SK-N-SH treated with all-trans-retinoic acid at 6 μM for 48 hours (cell line): ENCODE data around the gene CEP89.

ENCODE experiments used
- ATAC-seq: fragments of 200-7000 bp; cut with Tn5 transposase; 3 replicates; pipeline ENCODE4 v1.9.1; 2020; ENCODE audit warnings: mild to moderate bottlenecking, moderate library complexity
- CSDC2 ChIP-seq: fragments of 250-450 bp; sonication (Bioruptor Pico); IDR thresholded peaks from 2 replicates; pipeline ENCODE4 v1.5.0; 2020; ENCODE audit warnings: mild to moderate bottlenecking, moderate library complexity
- ESRRG ChIP-seq: fragments of 250-450 bp; sonication (Bioruptor Pico); IDR thresholded peaks from 2 replicates; pipeline ENCODE4 v1.6.1; 2021; ENCODE audit warnings: mild to moderate bottlenecking
- GLIS3 ChIP-seq: fragments of 250-450 bp; sonication (Bioruptor Pico); IDR thresholded peaks from 2 replicates; pipeline ENCODE4 v1.5.0; 2020; ENCODE audit warnings: mild to moderate bottlenecking, moderate library complexity
- ISL1 ChIP-seq: fragments of 250-450 bp; sonication (Bioruptor Pico); IDR thresholded peaks from 2 replicates; pipeline ENCODE4 v2.1.2; 2022; ENCODE audit warnings: mild to moderate bottlenecking, moderate library complexity
- OSR1 ChIP-seq: fragments of 250-450 bp; sonication (Bioruptor Pico); IDR thresholded peaks from 2 replicates; pipeline ENCODE4 v1.8.0; 2022; ENCODE audit warnings: moderate library complexity, mild to moderate bottlenecking, inconsistent platforms
- PPARA ChIP-seq: fragments of 250-450 bp; sonication (Bioruptor Pico); IDR thresholded peaks from 2 replicates; pipeline ENCODE4 v1.5.0; 2020; ENCODE audit warnings: mild to moderate bottlenecking, borderline replicate concordance
- SNAI2 ChIP-seq: fragments of 250-450 bp; sonication (Bioruptor Pico); IDR thresholded peaks from 2 replicates; pipeline ENCODE4 v1.5.0; 2020; ENCODE audit warnings: mild to moderate bottlenecking, moderate library complexity
- TCF4 ChIP-seq: fragments of 250-450 bp; sonication (Bioruptor Pico); IDR thresholded peaks from 2 replicates; pipeline ENCODE4 v1.8.0; 2021; ENCODE audit warnings: mild to moderate bottlenecking, moderate library complexity, borderline replicate concordance
- TOX ChIP-seq: fragments of 250-450 bp; sonication (Bioruptor Pico); IDR thresholded peaks from 2 replicates; pipeline ENCODE4 v1.8.0; 2021; ENCODE audit warnings: mild to moderate bottlenecking, moderate library complexity, borderline replicate concordance
- ZFP30 ChIP-seq: fragments of 450-650 bp; formaldehyde crosslinking; IDR thresholded peaks from 2 replicates; pipeline ENCODE4 v1.5.0; 2022; ENCODE audit warnings: mild to moderate bottlenecking, moderate library complexity
- ZNF565 ChIP-seq: fragments of 450-650 bp; formaldehyde crosslinking; conservative IDR thresholded peaks from 2 replicates; pipeline ENCODE4 v1.5.0; 2020; ENCODE audit warnings: low read depth, mild to moderate bottlenecking, moderate library complexity
- ZNF70 ChIP-seq: fragments of 450-650 bp; formaldehyde crosslinking; IDR thresholded peaks from 2 replicates; pipeline ENCODE4 v1.5.0; 2020; ENCODE audit warnings: mild to moderate bottlenecking, moderate library complexity
- ZNF8 ChIP-seq: fragments of 450-650 bp; formaldehyde crosslinking; IDR thresholded peaks from 2 replicates; pipeline ENCODE4 v1.5.0; 2020; ENCODE audit warnings: mild to moderate bottlenecking, moderate library complexity
- TF ChIP-seq, protein P1 (sequence below): fragments of 250-450 bp; sonication (Bioruptor Pico); IDR thresholded peaks from 2 replicates; pipeline ENCODE4 v1.5.1; 2021; ENCODE audit warnings: mild to moderate bottlenecking, moderate library complexity
- TF ChIP-seq, protein P2 (sequence below): fragments of 250-450 bp; sonication (Bioruptor Pico); IDR thresholded peaks from 2 replicates; pipeline ENCODE4 v1.5.1; 2020; ENCODE audit warnings: low read depth, mild to moderate bottlenecking, moderate library complexity
- TF ChIP-seq, protein P3 (sequence below): fragments of 250-450 bp; sonication (Bioruptor Pico); IDR thresholded peaks from 2 replicates; pipeline ENCODE4 v1.8.0; 2021; ENCODE audit warnings: low read depth, mild to moderate bottlenecking, moderate library complexity, borderline replicate concordance

CEP89 gene

DNA sequence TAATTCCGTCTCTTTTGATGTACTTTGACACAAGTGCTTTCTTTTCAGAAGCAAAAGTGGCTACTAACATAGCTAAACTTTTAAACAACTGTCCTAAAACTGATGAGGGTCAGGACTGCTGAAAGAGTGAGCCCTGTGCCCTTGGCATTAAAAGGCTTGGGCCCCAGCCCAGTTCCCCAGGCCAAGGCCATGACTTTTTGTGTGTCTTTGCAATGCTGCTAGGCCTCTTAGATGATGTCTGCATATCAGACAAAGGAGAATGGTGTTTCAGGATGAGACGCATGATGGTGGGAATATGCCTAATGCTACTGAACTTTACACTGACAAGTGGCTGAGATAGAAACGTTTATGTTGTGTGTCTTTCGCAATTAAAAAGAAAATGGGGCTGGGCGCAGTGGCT lies 140.1 kb downstream of the CEP89 start:
- no peak for TF ChIP-seq TCF4 (CRISPR knock-in tag)
- no peak for TF ChIP-seq ESRRG (CRISPR knock-in tag)
- no peak for TF ChIP-seq TOX (CRISPR knock-in tag)
- TF ChIP-seq SNAI2 (CRISPR knock-in tag): no peak
- TF ChIP-seq ZNF565 (CRISPR knock-in tag): no peak
- TF ChIP-seq PPARA (CRISPR knock-in tag): no peak
- TF ChIP-seq OSR1: no peak
- TF ChIP-seq, protein P1, sequence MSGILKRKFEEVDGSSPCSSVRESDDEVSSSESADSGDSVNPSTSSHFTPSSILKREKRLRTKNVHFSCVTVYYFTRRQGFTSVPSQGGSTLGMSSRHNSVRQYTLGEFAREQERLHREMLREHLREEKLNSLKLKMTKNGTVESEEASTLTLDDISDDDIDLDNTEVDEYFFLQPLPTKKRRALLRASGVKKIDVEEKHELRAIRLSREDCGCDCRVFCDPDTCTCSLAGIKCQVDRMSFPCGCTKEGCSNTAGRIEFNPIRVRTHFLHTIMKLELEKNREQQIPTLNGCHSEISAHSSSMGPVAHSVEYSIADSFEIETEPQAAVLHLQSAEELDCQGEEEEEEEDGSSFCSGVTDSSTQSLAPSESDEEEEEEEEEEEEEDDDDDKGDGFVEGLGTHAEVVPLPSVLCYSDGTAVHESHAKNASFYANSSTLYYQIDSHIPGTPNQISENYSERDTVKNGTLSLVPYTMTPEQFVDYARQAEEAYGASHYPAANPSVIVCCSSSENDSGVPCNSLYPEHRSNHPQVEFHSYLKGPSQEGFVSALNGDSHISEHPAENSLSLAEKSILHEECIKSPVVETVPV (CRISPR knock-in tag): no peak
- TF ChIP-seq, protein P2, sequence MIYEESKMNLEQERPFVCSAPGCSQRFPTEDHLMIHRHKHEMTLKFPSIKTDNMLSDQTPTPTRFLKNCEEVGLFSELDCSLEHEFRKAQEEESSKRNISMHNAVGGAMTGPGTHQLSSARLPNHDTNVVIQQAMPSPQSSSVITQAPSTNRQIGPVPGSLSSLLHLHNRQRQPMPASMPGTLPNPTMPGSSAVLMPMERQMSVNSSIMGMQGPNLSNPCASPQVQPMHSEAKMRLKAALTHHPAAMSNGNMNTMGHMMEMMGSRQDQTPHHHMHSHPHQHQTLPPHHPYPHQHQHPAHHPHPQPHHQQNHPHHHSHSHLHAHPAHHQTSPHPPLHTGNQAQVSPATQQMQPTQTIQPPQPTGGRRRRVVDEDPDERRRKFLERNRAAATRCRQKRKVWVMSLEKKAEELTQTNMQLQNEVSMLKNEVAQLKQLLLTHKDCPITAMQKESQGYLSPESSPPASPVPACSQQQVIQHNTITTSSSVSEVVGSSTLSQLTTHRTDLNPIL (CRISPR knock-in tag): no peak
- TF ChIP-seq ZFP30: no peak
- no peak for TF ChIP-seq GLIS3 (CRISPR knock-in tag)
- no peak for ATAC-seq

DNA sequence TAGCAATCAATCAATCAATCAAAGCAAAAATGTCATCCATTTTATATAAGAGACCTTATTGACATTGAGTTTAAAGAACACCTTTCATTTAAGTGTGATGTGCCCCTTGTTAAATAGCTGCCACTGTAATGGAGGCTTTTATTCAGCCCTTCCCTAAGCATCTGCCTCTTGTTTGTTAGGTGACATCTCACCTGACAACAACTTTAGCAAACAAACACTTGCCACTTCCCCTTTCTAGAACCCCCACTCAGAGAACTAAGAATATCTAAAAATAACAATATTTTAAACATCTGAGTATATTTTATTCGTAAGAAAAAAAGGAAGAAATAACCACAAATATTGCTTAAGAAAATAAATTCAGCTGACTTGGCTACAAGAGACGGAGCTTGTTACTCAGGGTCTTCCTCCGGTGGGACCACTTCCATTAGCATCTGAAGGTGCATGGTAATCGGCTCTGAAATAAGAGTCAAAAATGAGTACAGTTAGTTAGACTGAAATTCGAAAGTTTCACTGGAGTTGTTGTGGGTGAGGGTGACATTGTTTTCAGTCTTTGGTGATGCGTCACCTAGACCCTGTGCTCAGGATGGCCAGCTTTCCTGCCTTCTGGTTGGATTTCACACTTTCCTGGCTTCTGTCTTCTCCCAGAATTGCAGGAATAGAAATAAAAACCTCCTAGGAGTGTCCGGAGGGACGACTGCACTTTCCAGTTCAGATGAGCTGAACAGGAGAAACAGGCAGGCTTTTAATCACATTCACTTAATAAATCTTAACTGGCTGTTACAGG lies 141.3 kb downstream of the CEP89 start:
- ATAC-seq: no peak
- TF ChIP-seq TOX (CRISPR knock-in tag) (no peak), SNAI2 (CRISPR knock-in tag) (no peak), CSDC2 (CRISPR knock-in tag) (no peak), ZNF70 (CRISPR knock-in tag) (no peak), ZNF565 (CRISPR knock-in tag) (no peak), TCF4 (CRISPR knock-in tag) (no peak), PPARA (CRISPR knock-in tag) (no peak)
- TF ChIP-seq, protein P1 (CRISPR knock-in tag): no peak
- TF ChIP-seq, protein P3, sequence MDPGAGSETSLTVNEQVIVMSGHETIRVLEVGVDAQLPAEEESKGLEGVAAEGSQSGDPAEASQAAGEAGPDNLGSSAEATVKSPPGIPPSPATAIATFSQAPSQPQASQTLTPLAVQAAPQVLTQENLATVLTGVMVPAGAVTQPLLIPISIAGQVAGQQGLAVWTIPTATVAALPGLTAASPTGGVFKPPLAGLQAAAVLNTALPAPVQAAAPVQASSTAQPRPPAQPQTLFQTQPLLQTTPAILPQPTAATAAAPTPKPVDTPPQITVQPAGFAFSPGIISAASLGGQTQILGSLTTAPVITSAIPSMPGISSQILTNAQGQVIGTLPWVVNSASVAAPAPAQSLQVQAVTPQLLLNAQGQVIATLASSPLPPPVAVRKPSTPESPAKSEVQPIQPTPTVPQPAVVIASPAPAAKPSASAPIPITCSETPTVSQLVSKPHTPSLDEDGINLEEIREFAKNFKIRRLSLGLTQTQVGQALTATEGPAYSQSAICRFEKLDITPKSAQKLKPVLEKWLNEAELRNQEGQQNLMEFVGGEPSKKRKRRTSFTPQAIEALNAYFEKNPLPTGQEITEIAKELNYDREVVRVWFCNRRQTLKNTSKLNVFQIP (CRISPR knock-in tag): no peak

DNA sequence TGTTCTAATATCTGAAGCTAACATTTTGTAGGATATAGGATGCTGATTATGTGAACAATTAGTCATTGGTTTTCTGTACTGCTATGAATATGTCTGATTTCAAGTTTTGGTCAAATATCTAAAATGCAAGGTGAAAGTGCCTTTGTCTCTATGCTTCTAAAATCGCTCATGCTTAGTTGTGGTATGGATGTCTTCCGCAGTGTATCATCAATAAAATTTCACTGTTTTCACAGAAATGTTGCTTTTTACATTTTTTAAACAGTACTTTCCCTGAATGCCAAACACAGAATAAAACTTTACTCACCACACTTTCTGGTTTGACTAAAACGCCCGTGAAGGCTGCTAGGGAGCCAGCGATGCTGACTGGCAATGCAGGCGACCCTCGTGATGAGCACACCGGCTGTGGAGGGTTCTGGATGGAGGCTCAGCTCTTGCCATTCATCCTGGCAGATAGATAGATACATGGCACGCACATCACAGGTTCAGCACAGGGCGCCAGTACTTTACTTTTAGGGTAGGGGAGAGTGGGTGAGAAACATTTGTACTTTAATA lies 142.3 kb downstream of the CEP89 start:
- ATAC-seq: no peak
- TF ChIP-seq ZNF8 (no peak), ISL1 (CRISPR knock-in tag) (no peak), PPARA (CRISPR knock-in tag) (no peak)
- TF ChIP-seq, protein P3 (CRISPR knock-in tag): no peak

DNA sequence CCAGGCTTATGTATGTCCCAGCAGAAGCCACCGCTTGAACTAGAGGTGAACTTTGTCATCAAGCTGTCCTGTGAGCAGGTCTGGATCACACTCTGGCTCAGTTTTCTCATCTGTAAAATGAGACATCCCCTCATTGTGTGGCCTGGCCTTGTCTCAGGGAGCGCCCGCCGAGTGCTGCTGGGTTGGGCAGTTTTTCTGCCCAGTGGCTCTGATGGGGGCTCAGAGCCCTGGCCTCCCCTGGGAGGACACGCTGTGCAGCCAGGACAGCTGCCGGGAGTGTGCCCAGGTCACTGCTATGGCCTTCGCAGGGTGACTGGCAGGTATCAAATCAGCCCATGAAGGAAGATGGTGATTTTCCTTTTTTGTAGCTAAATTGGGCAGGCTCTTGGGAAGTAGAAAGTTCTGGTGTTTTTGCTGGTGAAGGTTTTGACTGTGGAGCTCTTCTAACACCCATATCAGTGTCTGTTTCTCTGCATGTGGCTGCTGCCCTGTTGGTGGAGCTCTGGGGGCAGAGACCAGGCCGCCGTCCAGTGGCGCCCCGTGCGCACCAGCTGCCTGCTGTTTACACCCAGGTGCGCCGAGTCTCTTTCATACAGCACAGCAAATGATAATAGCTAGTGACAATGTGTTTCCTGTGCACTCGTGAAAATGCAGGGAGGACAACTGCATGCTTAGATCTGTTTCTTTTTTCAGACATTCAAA lies 143.0 kb downstream of the CEP89 start:
- no peak for ATAC-seq
- TF ChIP-seq TOX (CRISPR knock-in tag): no peak
- TF ChIP-seq, all 23 proteins: peak for 0
